Sigmoid colon (tissue), 7 donors: ENCODE data around the gene SIPA1L2. TPM values are rescaled to one million over a fixed set of nuclear protein-coding genes. Genes with fewer than 3 reads are reported as not detected.

Experiments used
- DNase-seq: peaks from one replicate; pipeline ENCODE4 v3.0.0-alpha.2; 2019
- H3K27ac ChIP-seq, 4 donors: fragments of 200-600 bp; sonication (generic); one replicate each; pipeline ENCODE4 v1.5.1; 2016 to 2019; ENCODE audit warnings: mild to moderate bottlenecking in 1 of 4
- H3K27me3 ChIP-seq, 3 donors: fragments of 200-600 bp; sonication (generic); one replicate each; pipeline ENCODE4 v1.5.1; 2019; ENCODE audit warnings: mild to moderate bottlenecking in 1 of 3
- H3K36me3 ChIP-seq, 4 donors: fragments of 200-600 bp; sonication (generic); one replicate each; pipeline ENCODE4 v1.5.1; 2016 to 2019
- H3K4me1 ChIP-seq, 4 donors: fragments of 200-600 bp; sonication (generic); one replicate each; pipeline ENCODE4 v1.5.1; 2017 to 2019
- H3K4me3 ChIP-seq, 4 donors: fragments of 200-600 bp; sonication (generic); one replicate each; pipeline ENCODE4 v1.5.1; 2017 to 2019; ENCODE audit warnings: mild to moderate bottlenecking in 2 of 4, moderate library complexity in 1 of 4
- H3K9me3 ChIP-seq, 4 donors: fragments of 200-600 bp in 3 of 4; sonication (generic) in 3 of 4; one replicate each; pipeline versions ENCODE4 v1.5.1 to v1.6.1; 2013 to 2019
- CTCF ChIP-seq, 4 experiments: fragments of 450-650 bp in 3 of 4; fragments of 200-600 bp in 1 of 4; IDR thresholded peaks; one replicate each; pipeline ENCODE4 v1.5.1; 2016 to 2019; ENCODE audit warnings: antibody characterized with exemption in 4 of 4, mild to moderate bottlenecking in 3 of 4, moderate library complexity in 2 of 4
- EP300 ChIP-seq, 4 donors: sonication (generic); formaldehyde crosslinking; IDR thresholded peaks; one replicate each; pipeline ENCODE4 v1.6.1; 2017; ENCODE audit warnings: antibody characterized with exemption in 4 of 4
- POLR2A ChIP-seq, 2 donors: fragments of 450-650 bp; IDR thresholded peaks; one replicate each; pipeline ENCODE4 v1.6.1; 2016; ENCODE audit warnings: antibody characterized with exemption in 2 of 2, mild to moderate bottlenecking in 2 of 2, moderate library complexity in 2 of 2
- POLR2AphosphoS5 ChIP-seq, 4 donors: sonication (generic); formaldehyde crosslinking; IDR thresholded peaks; one replicate each; pipeline ENCODE4 v1.6.1; 2017; ENCODE audit warnings: antibody characterized with exemption in 4 of 4
- WGBS, 2 donors: extraction: QIAGEN DNeasy Blood & Tissue Kit; methylation state at CpG; one replicate each; pipeline ENCODE4 v1.1.7; 2013; 5-methylcytosine and 5-hydroxymethylcytosine counted together
- intact Hi-C: fragments of 100-400 bp; cut with DNase I; formaldehyde crosslinking; loops from one replicate; pipeline ENCODE4 v1.15.1; 2023
- polyA plus RNA-seq, 3 donors: library from polyadenylated mRNA; stranded (reverse); fragments of 200-250 nt; gene quantifications; one replicate each; pipeline ENCODE4 v1.2.3, GENCODE V29; 2013
- total RNA-seq, 4 donors: library from RNA; depleted of rRNA; stranded (reverse); fragments of >200 nt; gene quantifications; one replicate each; pipeline ENCODE4 v1.1.0, GENCODE V29; 2016
- donor health status: healthy with polysubstance abuse.
- donor health status: Bipolar disorder and iron deficiency.
- donor health status: healthy.

The SIPA1L2 gene
- total and polyA plus RNA-seq, 7 donors = 16.2 to 42.5 (median 22.5) TPM

GRCh38 chr1:232635279-232635678, 5.3 kb upstream of the SIPA1L2 start:
- Histone ChIP-seq H3K4me1 (peaks cover 0 to 10% (median 3%) of the 10 kb centered on the region in 4 donors), H3K9me3 (no peaks in the 10 kb centered on the region), H3K4me3 (no peak overlapping the region), H3K36me3 (no peaks in the 10 kb centered on the region), H3K27me3 (no peaks in the 10 kb centered on the region), H3K27ac (no peak overlapping the region)
- no peak for DNase-seq
- intact Hi-C loops = loop anchor here (2.0 to 10.0 kb wide), 3 partner anchors 130 to 606 kb away; no protein-coding TSS in a partner anchor
- TF ChIP-seq EP300 (IDR thresholded peaks at IDR 0.05) (no peak), POLR2A (IDR thresholded peaks at IDR 0.05) (no peak), CTCF (IDR thresholded peaks at IDR 0.05) (no peak), POLR2AphosphoS5 (IDR thresholded peaks at IDR 0.05) (no peak)

DNA sequence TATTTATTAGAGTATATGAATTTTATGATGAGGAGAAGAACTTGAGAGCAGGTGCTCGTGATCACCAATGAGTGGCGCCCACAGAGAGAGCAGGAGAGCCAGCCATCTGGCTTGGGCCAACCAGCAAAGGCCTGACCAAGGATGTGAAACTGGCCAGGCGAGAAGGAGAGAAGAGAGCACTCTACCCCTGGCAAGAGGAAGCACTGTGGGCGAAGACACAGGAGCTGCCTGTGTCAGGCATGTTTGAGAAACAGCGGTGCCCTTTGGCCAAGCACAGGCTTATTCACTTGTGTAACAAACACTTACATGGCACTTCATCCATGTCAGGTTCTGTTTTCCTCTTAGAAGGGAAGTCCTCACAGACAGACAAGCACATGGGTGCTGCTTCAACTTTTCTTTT, 4.2 kb upstream of the SIPA1L2 start:
- no peaks in the 10 kb centered on the region for H3K27me3 ChIP-seq
- H3K36me3 ChIP-seq = no peaks in the 10 kb centered on the region
- 18 to 55% methylated on average over 5 of the region's 5 CpGs for WGBS, 2 donors
- H3K27ac ChIP-seq = no peak overlapping the region
- TF ChIP-seq CTCF (IDR thresholded peaks at IDR 0.05) (no peak), POLR2A (IDR thresholded peaks at IDR 0.05) (no peak), EP300 (IDR thresholded peaks at IDR 0.05) (no peak), POLR2AphosphoS5 (IDR thresholded peaks at IDR 0.05) (no peak)
- H3K4me1 ChIP-seq = peaks cover 0 to 10% (median 3%) of the 10 kb centered on the region in 4 donors
- no peak overlapping the region for H3K4me3 ChIP-seq
- intact Hi-C loops = loop anchor here (2.0 to 10.0 kb wide), 4 partner anchors 131 to 607 kb away; no protein-coding TSS in a partner anchor
- DNase-seq = peak; percentile 70
- no peaks in the 10 kb centered on the region for H3K9me3 ChIP-seq

DNA sequence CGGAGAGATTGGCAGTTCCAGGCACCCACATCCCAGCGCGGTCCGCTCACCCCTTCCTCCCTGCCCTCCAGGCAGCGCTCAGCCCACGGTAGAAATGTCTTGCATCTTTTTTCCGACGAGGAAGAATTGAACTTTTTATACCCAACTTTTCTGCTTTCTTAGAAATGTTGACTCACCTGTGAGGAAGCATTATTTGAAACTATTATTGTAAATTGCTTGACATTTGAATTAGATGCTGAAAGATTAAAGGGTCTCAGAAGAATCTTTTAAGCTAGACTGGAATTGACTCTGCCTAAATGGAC, 912 bp upstream of the SIPA1L2 start:
- no peaks in the 10 kb centered on the region for H3K36me3 ChIP-seq
- no peak for TF ChIP-seq EP300 (IDR thresholded peaks at IDR 0.05)
- no peak for TF ChIP-seq POLR2AphosphoS5 (IDR thresholded peaks at IDR 0.05)
- TF ChIP-seq CTCF (IDR thresholded peaks at IDR 0.05) = no peak
- TF ChIP-seq POLR2A (IDR thresholded peaks at IDR 0.05) = no peak
- WGBS, 2 donors = 1 to 3% methylated on average over 8 of the region's 8 CpGs
- H3K4me3 ChIP-seq = peak overlapping the region; percentile 65 to 94 (median 92)
- H3K9me3 ChIP-seq = no peaks in the 10 kb centered on the region
- no peaks in the 10 kb centered on the region for H3K27me3 ChIP-seq
- no peak for DNase-seq
- intact Hi-C loops = loop anchor here (2.0 to 10.0 kb wide), 7 partner anchors 134 to 764 kb away; partner anchors contain the start of gene NTPCR
- peaks cover 0 to 32% (median 13%) of the 10 kb centered on the region in 4 donors for H3K4me1 ChIP-seq
- peak overlapping the region; percentile 92 to 98 (median 96) for H3K27ac ChIP-seq

DNA sequence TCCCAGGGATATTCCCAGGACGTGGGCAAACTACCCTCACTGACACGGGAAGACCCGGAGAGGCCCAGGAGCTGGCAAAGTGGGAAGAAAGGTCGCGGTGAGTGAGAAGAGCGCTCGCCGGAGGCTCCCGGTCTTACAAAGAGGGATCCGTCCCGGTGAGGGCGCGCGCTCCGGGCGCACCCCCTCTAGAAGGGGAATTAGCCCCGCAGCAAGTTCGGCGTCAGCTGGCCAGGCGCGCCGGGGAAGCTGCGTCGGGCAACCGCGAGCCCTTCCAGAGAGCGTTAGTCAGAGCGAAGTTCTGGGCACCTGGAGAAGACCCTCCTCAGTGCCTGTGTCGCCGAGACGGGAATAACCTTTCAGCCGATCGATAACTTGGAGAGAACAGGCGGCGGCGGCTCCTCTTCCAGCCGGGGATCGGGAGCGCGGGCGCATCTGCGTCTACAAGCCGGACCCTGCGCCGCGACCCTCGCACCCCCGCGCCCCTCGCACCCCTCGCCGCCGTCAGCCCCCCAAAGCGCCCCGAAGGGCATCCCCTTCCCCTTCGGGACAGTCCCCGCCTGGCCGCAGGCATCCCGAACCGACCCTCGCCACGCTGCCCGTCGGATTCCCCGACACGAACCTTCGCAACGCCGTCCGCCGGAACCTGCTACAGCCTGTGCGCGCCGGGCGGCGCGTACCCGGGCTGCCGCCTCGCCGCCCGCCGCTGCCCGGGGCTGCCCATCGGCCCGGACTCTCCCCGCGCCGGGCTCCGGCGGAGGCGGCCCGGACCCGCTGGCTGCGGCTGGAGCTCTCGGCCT, 485 bp downstream of the SIPA1L2 start:
- TF ChIP-seq POLR2A (IDR thresholded peaks at IDR 0.05) (no peak), EP300 (IDR thresholded peaks at IDR 0.05) (no peak), CTCF (IDR thresholded peaks at IDR 0.05) (no peak), POLR2AphosphoS5 (IDR thresholded peaks at IDR 0.05) (peak in 1 of 4 donors; percentile 21)
- Histone ChIP-seq H3K27ac (peak overlapping the region; percentile 92 to 98 (median 96)), H3K9me3 (no peaks in the 10 kb centered on the region), H3K4me3 (peak overlapping the region; percentile 84 to 94 (median 92)), H3K27me3 (no peaks in the 10 kb centered on the region), H3K36me3 (no peaks in the 10 kb centered on the region), H3K4me1 (peaks cover 0 to 41% (median 15%) of the 10 kb centered on the region in 4 donors)
- WGBS, 2 donors = 0 to 1% methylated on average over 96 of the region's 96 CpGs
- DNase-seq = peak; percentile 72
- intact Hi-C loops = loop anchor here (2.0 to 10.0 kb wide), 9 partner anchors 117 to 763 kb away; partner anchors contain the start of gene NTPCR
